ENCODE results near the gene PDP2.

PDP2 gene

DNA sequence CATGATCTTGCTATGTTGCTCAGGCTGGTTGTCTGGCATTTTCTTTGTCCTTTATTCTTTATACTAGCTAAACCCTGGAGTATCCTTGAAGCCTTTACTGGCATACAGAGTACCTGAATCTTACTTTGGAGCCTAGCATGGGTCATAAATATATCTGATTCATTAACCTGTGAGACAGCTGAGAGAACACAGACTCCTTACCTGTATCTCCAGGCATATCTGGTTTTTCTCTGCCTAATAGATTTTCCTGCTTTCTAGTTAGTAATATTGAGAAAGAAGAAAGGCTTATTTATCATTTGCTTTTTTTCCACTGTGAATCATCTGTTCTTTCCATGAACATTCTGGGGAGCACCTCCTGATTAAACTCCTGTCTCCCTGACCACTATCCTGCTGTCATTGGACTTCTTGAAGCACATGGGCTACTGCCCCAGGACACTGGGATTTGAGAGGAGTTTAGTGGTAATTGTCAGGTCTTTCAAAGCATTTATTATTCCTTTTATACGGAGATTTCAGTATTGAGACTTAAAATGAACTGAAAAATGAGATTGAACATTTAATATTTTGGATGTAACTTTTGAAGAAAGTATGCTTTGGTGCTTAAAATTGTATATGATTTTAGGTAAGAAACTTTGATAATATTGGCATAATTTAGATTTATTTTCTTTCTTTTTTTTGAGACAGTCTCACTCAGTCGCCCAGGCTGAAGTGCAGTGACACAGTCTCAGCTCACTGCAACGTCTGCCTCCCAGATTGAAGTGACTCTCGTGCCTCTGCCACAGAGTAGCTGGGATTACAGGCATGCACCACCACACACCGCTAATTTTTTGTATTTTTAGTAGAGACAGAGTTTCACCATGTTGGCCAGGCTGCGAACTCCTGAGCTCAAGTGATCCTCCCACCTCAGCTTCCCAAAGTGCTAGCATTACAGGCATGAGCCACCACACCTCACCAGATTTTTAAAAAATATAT is 8.6 kb downstream of the PDP2 start:
- CTCF ChIA-PET = interaction anchor here (1.2 to 30.6 kb wide), 4 partner anchors 8 to 253 kb away, joined by 3 to 473 read pairs (median 4); partner anchors contain the start of genes CDH16 and RRAD
- Histone ChIP-seq H3K36me3 (ENCODE audit: control insufficient read depth in 4 of 4, insufficient read depth in 4 of 4, low read length in 3 of 4) (peaks cover 16 to 26% (median 21%) of the 10 kb centered on the region in 4 experiments), H3K4me3 (ENCODE audit: control insufficient read depth in 1 of 7, extremely low read depth in 1 of 7, insufficient read depth in 4 of 7, low read depth in 2 of 7, low read length in 6 of 7) (no peak overlapping the region), H3K9me3 (ENCODE audit: control extremely low read depth in 1 of 5, control insufficient read depth in 4 of 5, insufficient read depth in 2 of 5, low read depth in 1 of 5, low read length in 4 of 5) (no peaks in the 10 kb centered on the region), H3K4me1 (ENCODE audit: control extremely low read depth in 1 of 4, control insufficient read depth in 4 of 4, insufficient read depth in 4 of 4, low read length in 3 of 4) (peaks cover 0 to 5% (median 1%) of the 10 kb centered on the region in 4 experiments), H3K27me3 (replicated peaks in 2 of 5; ENCODE audit: control insufficient read depth in 4 of 5, insufficient read depth in 5 of 5, low read length in 4 of 5) (no peaks in the 10 kb centered on the region), H3K27ac (ENCODE audit: insufficient read depth in 1 of 2, low read depth in 1 of 2, low read length in 2 of 2, poor library complexity in 1 of 2, severe bottlenecking in 2 of 2) (no peak overlapping the region)
- POLR2A ChIA-PET = interaction anchor here (0.9 kb wide), 1 partner anchor 9 kb away, joined by 3 read pairs; the partner anchor contains the start of gene PDP2
- 100% methylated on average over 4 of the region's 6 CpGs for WGBS (ENCODE audit: insufficient coverage)
- DNase-seq = no peak

DNA sequence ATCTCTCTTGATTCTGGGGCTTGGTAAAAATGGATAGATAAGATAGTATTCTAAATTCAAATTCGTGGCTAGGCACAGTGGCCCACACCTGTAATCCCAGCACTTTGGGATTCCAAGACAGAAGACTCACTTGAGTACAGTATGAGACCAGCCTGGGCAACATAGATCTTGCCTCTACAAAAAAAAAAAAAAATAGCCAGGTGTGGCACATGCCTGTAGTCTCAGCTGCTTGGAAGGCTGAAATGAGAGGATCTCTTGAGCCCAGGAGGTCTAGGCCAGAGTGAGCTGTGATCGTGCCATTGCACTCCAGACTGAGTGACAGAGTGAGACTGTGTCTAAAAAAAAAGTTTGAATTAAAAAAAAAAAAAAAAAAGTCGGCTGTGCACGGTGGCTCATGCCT is 9.3 kb downstream of the PDP2 start:
- POLR2A ChIA-PET = interaction anchor here (0.9 kb wide), 1 partner anchor 9 kb away, joined by 3 read pairs; the partner anchor contains the start of gene PDP2
- H3K9me3 ChIP-seq (ENCODE audit: control extremely low read depth in 1 of 5, control insufficient read depth in 4 of 5, insufficient read depth in 2 of 5, low read depth in 1 of 5, low read length in 4 of 5) = no peaks in the 10 kb centered on the region

GRCh38 chr16:66890799-66891198 is 10.5 kb downstream of the PDP2 start:
- no peaks in the 10 kb centered on the region for H3K9me3 ChIP-seq (ENCODE audit: control extremely low read depth in 1 of 5, control insufficient read depth in 4 of 5, insufficient read depth in 2 of 5, low read depth in 1 of 5, low read length in 4 of 5)
- H3K4me3 ChIP-seq (ENCODE audit: control insufficient read depth in 1 of 7, extremely low read depth in 1 of 7, insufficient read depth in 4 of 7, low read depth in 2 of 7, low read length in 6 of 7) = no peak overlapping the region
- WGBS (ENCODE audit: insufficient coverage) = 100% methylated on average over 1 of the region's 2 CpGs
- peaks cover 5 to 9% (median 7%) of the 10 kb centered on the region in 4 experiments for H3K36me3 ChIP-seq (ENCODE audit: control insufficient read depth in 4 of 4, insufficient read depth in 4 of 4, low read length in 3 of 4)
- peaks cover 0 to 5% (median 1%) of the 10 kb centered on the region in 4 experiments for H3K4me1 ChIP-seq (ENCODE audit: control extremely low read depth in 1 of 4, control insufficient read depth in 4 of 4, insufficient read depth in 4 of 4, low read length in 3 of 4)
- POLR2A ChIA-PET = interaction anchor here (0.6 kb wide), 1 partner anchor 29 kb away, joined by 3 read pairs; no protein-coding TSS in a partner anchor
- H3K27me3 ChIP-seq (replicated peaks in 2 of 5; ENCODE audit: control insufficient read depth in 4 of 5, insufficient read depth in 5 of 5, low read length in 4 of 5) = no peaks in the 10 kb centered on the region
- CTCF ChIA-PET = interaction anchor here (1.0 to 30.6 kb wide), 5 partner anchors 9 to 509 kb away, joined by 3 to 473 read pairs (median 3); partner anchors contain the start of genes CDH16, PDP2 and RRAD
- DNase-seq = no peak
- H3K27ac ChIP-seq (ENCODE audit: insufficient read depth in 1 of 2, low read depth in 1 of 2, low read length in 2 of 2, poor library complexity in 1 of 2, severe bottlenecking in 2 of 2) = no peak overlapping the region

More for the DNA sequence above, 9.3 kb downstream of the PDP2 start:
- 100% methylated on average over 1 of the region's 4 CpGs for WGBS (ENCODE audit: insufficient coverage)
- no peak overlapping the region for H3K4me3 ChIP-seq (ENCODE audit: control insufficient read depth in 1 of 7, extremely low read depth in 1 of 7, insufficient read depth in 4 of 7, low read depth in 2 of 7, low read length in 6 of 7)
- DNase-seq = no peak
- H3K27ac ChIP-seq (ENCODE audit: insufficient read depth in 1 of 2, low read depth in 1 of 2, low read length in 2 of 2, poor library complexity in 1 of 2, severe bottlenecking in 2 of 2) = no peak overlapping the region
- no peaks in the 10 kb centered on the region for H3K27me3 ChIP-seq (replicated peaks in 2 of 5; ENCODE audit: control insufficient read depth in 4 of 5, insufficient read depth in 5 of 5, low read length in 4 of 5)
- CTCF ChIA-PET = interaction anchor here (1.2 to 30.6 kb wide), 5 partner anchors 8 to 510 kb away, joined by 3 to 473 read pairs (median 3); partner anchors contain the start of genes CDH16 and RRAD
- peaks cover 0 to 5% (median 1%) of the 10 kb centered on the region in 4 experiments for H3K4me1 ChIP-seq (ENCODE audit: control extremely low read depth in 1 of 4, control insufficient read depth in 4 of 4, insufficient read depth in 4 of 4, low read length in 3 of 4)
- H3K36me3 ChIP-seq (ENCODE audit: control insufficient read depth in 4 of 4, insufficient read depth in 4 of 4, low read length in 3 of 4) = peaks cover 13 to 21% (median 16%) of the 10 kb centered on the region in 4 experiments

DNA sequence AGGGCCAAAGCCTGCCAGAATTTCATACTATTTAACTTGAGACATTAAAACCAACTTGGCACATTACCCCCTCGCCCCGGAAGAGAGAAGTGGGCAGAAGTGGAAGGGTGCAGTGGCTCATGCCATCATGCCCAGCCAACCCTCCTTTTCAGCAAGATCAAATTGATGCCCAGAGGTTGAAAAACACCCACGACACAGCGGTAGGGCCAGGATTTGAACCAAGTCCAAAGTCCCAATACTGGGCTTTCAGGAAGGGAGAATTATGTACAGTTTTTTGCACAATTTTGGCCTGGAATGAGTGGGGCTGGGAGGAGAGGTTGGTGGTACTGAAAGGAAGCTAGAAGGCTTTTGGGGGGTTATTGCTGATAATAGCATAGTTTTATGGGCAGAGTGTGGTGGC is 11.0 kb downstream of the PDP2 start:
- WGBS (ENCODE audit: insufficient coverage) = 97% methylated on average over 4 of the region's 4 CpGs
- H3K4me1 ChIP-seq (ENCODE audit: control extremely low read depth in 1 of 4, control insufficient read depth in 4 of 4, insufficient read depth in 4 of 4, low read length in 3 of 4) = peaks cover 0 to 5% (median 1%) of the 10 kb centered on the region in 4 experiments
- no peak overlapping the region for H3K27ac ChIP-seq (ENCODE audit: insufficient read depth in 1 of 2, low read depth in 1 of 2, low read length in 2 of 2, poor library complexity in 1 of 2, severe bottlenecking in 2 of 2)
- H3K27me3 ChIP-seq (replicated peaks in 2 of 5; ENCODE audit: control insufficient read depth in 4 of 5, insufficient read depth in 5 of 5, low read length in 4 of 5) = no peaks in the 10 kb centered on the region
- no peaks in the 10 kb centered on the region for H3K9me3 ChIP-seq (ENCODE audit: control extremely low read depth in 1 of 5, control insufficient read depth in 4 of 5, insufficient read depth in 2 of 5, low read depth in 1 of 5, low read length in 4 of 5)
- ChIA-PET POLR2A (no interaction called here), CTCF (interaction anchor here (0.8 to 30.6 kb wide), 5 partner anchors 10 to 71 kb away, joined by 3 to 473 read pairs (median 8); partner anchors contain the start of genes CDH16 and RRAD)
- no peak for DNase-seq
- H3K4me3 ChIP-seq (ENCODE audit: control insufficient read depth in 1 of 7, extremely low read depth in 1 of 7, insufficient read depth in 4 of 7, low read depth in 2 of 7, low read length in 6 of 7) = no peak overlapping the region
- peaks cover 4 to 5% (median 5%) of the 10 kb centered on the region in 4 experiments for H3K36me3 ChIP-seq (ENCODE audit: control insufficient read depth in 4 of 4, insufficient read depth in 4 of 4, low read length in 3 of 4)

- H3K9me3 ChIP-seq (ENCODE audit: control extremely low read depth in 1 of 5, control insufficient read depth in 4 of 5, insufficient read depth in 2 of 5, low read depth in 1 of 5, low read length in 4 of 5) = no peaks in the 10 kb centered on the region
- H3K36me3 ChIP-seq (ENCODE audit: control insufficient read depth in 4 of 4, insufficient read depth in 4 of 4, low read length in 3 of 4) = peaks cover 0 to 5% (median under 1%) of the 10 kb centered on the region in 4 experiments
- CTCF ChIA-PET = interaction anchor here (0.8 to 30.6 kb wide), 12 partner anchors 10 to 70 kb away, joined by 3 to 473 read pairs (median 6); partner anchors contain the start of genes CDH16, PDP2 and RRAD
- no peak overlapping the region for H3K27ac ChIP-seq (ENCODE audit: insufficient read depth in 1 of 2, low read depth in 1 of 2, low read length in 2 of 2, poor library complexity in 1 of 2, severe bottlenecking in 2 of 2)
- POLR2A ChIA-PET = interaction anchor here (0.7 kb wide), 1 partner anchor 465 kb away, joined by 3 read pairs; no protein-coding TSS in a partner anchor
- DNase-seq = no peak
- WGBS (ENCODE audit: insufficient coverage) = 89% methylated on average over 1 of the region's 6 CpGs
- no peak overlapping the region for H3K4me3 ChIP-seq (ENCODE audit: control insufficient read depth in 1 of 7, extremely low read depth in 1 of 7, insufficient read depth in 4 of 7, low read depth in 2 of 7, low read length in 6 of 7)
- H3K4me1 ChIP-seq (ENCODE audit: control extremely low read depth in 1 of 4, control insufficient read depth in 4 of 4, insufficient read depth in 4 of 4, low read length in 3 of 4) = peaks cover 0 to 1% (median 0%) of the 10 kb centered on the region in 4 experiments
- no peaks in the 10 kb centered on the region for H3K27me3 ChIP-seq (replicated peaks in 2 of 5; ENCODE audit: control insufficient read depth in 4 of 5, insufficient read depth in 5 of 5, low read length in 4 of 5)
These were observed 11.5 kb downstream of the PDP2 start for GRCh38 chr16:66891797-66892196.

- no peak for DNase-seq
- WGBS (ENCODE audit: insufficient coverage) = 96% methylated on average over 2 of the region's 2 CpGs
- ChIA-PET POLR2A (no interaction called here), CTCF (interaction anchor here (1.2 to 30.6 kb wide), 7 partner anchors 12 to 72 kb away, joined by 3 to 473 read pairs (median 6); partner anchors contain the start of genes CDH16 and RRAD)
- no peaks in the 10 kb centered on the region for H3K36me3 ChIP-seq (ENCODE audit: control insufficient read depth in 4 of 4, insufficient read depth in 4 of 4, low read length in 3 of 4)
- no peak overlapping the region for H3K27ac ChIP-seq (ENCODE audit: insufficient read depth in 1 of 2, low read depth in 1 of 2, low read length in 2 of 2, poor library complexity in 1 of 2, severe bottlenecking in 2 of 2)
- no peaks in the 10 kb centered on the region for H3K27me3 ChIP-seq (replicated peaks in 2 of 5; ENCODE audit: control insufficient read depth in 4 of 5, insufficient read depth in 5 of 5, low read length in 4 of 5)
- H3K4me1 ChIP-seq (ENCODE audit: control extremely low read depth in 1 of 4, control insufficient read depth in 4 of 4, insufficient read depth in 4 of 4, low read length in 3 of 4) = no peaks in the 10 kb centered on the region
- H3K4me3 ChIP-seq (ENCODE audit: control insufficient read depth in 1 of 7, extremely low read depth in 1 of 7, insufficient read depth in 4 of 7, low read depth in 2 of 7, low read length in 6 of 7) = no peak overlapping the region
- H3K9me3 ChIP-seq (ENCODE audit: control extremely low read depth in 1 of 5, control insufficient read depth in 4 of 5, insufficient read depth in 2 of 5, low read depth in 1 of 5, low read length in 4 of 5) = no peaks in the 10 kb centered on the region
These were observed 13.7 kb downstream of the PDP2 start for GRCh38 chr16:66894055-66894454.

Measured in common myeloid progenitor, CD34-positive (primary cell).